HTR-8/SVneo (cell line): Measurements from ENCODE around the gene ARHGAP8.
A peak's percentile ranks its signal among the peaks of the same experiment; 100 is the strongest.

Experiments used
- DNase-seq: peaks from one replicate; pipeline ENCODE4 v3.0.0; 2011; ENCODE audit warnings: low spot score, mixed read lengths; ENCODE audit not compliant: insufficient read length
- FAIRE-seq: peaks from 2 replicates; lab custom pipeline; 2011; peaks lifted over from hg19 to GRCh38; lab: Jason Lieb, UNC

ARHGAP8 gene

DNA sequence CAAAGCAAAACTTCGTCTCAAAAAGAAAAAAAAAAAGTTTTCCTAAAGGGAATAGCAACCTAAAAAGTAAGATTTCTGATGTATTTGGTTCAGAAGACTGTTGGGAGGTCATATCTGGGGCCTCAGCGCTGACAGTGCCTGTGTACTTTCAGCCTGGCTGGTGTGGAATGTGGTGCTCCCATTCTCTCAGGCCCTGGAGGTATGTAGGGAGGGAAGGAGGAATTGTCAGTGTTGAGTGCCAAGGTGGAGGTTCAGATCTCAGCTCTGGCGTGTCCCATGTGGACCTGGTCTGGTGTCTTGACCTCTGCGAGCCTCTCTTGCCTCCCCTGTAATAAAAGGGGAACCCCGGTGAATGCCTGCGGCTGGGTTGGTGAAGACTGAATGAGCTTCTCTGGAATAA, 28.0 kb upstream of the ARHGAP8 start:
- FAIRE-seq: no peak
- no peak for DNase-seq

DNA sequence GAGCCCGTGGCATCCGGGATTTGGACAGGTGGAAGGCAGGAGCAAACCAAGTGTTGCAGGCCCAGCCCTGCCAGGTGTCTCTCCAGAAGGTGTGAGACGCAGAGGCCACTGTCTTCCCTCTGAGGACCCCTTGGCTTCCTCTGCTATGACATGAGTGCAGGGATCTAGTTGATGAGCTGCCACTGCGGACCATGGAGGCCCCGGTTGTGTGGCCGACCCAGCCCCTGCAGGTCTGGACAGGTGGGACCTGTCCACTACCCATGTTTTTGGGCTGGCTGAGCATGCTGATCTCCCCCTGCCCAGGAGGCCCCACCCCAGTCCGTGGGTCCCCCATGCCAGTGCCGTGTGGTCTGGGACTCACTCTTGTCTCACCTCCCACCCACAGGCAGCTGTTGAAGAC, 27.5 kb upstream of the ARHGAP8 start:
- DNase-seq (no peak), FAIRE-seq (no peak)

DNA sequence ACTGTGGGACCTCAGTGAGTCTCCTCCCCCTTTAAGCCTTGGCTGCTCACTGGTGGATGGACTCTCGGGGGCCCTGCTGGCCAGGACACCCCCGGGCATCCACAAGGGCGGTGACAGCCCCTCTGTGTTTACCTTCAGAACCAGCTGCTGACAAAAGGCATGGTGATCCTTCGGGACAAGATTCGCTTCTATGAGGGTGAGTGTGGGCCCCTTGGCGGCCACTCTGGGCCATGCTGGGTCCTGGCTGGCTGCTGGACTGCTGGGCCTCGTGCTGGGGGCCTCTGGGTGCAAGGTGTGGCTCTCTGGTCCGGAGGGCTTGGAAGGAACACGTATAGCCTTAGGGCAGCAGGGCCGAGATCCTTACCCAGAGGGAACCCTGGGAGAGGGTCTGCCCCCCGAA, 25.9 kb upstream of the ARHGAP8 start:
- no peak for FAIRE-seq

DNA sequence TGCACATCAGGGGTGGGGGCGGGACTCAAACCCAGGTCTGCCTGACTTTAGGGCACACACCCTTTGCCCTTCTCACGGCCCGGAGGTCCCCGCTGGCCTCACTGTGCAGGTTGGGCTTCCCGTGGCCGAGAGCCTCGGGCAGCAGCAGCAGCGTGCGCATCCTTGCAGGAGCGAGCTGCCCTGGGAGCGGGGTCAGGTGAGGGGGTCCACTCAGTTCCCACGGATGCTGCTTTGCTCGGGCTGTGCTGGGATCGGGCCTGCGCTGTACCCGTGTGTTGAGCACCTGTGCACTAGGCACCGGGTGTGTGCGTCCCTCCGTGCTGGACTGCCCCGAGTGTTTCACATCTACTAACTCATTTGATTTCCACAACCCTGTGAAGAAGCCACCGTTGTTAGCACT, 25.2 kb upstream of the ARHGAP8 start:
- no peak for DNase-seq
- FAIRE-seq: no peak

More for the DNA sequence above, 25.9 kb upstream of the ARHGAP8 start:
- no peak for DNase-seq

DNA sequence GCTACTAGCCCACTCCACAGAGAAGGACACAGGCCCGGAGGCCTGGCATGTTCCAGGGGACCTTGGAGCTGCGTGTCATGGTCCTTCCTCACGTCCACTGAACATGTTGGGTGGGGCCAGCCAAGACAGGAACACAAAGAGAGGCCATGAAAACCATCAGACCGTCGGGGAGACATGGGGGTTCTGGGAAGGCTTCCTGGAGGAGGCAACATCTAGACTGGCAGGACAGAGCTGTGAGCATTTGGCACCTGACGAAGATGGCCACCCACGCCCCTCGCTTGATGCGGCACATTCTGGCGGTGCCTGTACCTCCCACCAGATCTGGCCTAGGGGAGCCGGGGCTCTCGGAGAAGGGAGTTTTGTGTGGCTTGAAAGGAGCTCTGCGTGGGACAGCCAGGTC, 24.7 kb upstream of the ARHGAP8 start:
- no peak for DNase-seq
- FAIRE-seq: no peak

DNA sequence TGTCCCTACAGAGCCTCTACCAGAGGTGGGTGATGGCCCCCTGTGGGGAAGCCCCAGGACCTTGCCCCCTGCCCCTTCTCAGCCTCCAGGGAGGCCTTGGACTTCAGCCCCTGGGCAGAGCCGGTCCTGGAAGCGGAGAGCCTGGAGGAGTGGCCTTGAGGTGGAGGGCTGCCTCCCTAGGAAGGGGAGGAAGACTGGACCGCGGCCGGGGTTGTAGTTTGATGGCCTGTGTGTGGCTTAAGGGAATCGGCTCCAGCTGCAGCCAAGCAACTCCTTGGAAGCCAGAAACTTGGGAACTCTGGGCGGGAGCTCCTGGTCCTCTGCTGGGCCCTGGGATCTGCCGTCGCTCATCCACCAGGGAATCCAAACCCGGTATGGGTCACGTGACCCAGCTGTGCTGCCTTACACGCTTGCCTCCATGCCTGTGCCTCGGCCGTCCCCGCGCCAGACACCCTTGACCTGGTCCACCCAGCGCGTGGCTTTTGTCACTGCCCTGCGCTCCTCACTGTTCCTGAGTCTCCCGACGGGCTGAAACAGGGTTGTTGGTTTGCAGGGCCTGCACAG, 23.5 kb upstream of the ARHGAP8 start:
- FAIRE-seq: no peak
- no peak for DNase-seq

DNA sequence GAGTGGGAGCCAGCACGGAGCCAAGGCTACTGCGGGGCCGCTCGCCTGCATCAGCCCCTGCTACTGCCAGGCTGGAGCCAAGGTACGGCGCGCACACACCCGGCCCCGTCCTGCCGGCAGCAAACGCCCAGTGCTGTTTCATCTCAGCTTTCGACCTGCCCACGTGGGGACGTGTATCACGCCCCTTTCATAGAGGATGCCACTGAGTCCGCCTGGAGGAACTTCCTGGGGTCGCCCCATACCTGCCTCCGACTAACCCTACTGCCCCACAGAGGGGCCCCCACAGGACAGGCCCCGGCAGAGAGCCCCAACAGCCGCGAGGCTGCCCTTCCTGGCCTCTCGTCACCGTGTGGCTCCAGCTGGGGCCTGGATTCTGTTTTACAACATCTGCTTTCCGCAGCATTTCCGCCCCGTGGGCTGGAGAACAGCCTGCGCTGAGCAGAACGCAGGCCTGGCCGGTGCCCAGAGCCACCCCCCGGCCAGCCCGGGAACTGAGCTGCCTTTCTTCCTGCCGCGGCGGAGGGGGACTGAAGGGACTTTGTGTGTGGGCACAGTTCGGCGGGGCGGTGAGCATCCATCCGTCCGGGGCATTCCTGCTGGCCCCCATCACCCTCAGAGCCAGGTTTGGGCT, 22.9 kb upstream of the ARHGAP8 start:
- FAIRE-seq: no peak
- DNase-seq: no peak

DNA sequence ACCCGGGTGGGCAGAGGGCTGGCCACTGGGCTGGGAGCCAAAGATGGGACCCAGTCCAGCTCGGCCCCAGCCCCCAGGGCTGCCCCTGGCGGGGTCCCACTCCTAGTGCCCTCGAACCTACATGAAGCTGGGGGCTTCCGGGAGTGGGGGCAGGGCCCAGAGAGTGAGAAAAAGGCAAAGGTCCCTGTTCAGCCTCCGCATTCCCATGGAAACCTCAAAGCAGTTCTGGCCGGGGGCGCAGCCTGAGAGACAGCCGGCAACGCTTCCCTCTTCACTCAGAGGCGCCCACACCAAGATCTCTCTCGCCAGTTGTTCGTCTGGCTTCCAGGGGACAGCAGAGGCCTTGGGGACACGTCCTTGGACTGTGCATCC, 22.4 kb upstream of the ARHGAP8 start:
- no peak for DNase-seq
- no peak for FAIRE-seq

DNA sequence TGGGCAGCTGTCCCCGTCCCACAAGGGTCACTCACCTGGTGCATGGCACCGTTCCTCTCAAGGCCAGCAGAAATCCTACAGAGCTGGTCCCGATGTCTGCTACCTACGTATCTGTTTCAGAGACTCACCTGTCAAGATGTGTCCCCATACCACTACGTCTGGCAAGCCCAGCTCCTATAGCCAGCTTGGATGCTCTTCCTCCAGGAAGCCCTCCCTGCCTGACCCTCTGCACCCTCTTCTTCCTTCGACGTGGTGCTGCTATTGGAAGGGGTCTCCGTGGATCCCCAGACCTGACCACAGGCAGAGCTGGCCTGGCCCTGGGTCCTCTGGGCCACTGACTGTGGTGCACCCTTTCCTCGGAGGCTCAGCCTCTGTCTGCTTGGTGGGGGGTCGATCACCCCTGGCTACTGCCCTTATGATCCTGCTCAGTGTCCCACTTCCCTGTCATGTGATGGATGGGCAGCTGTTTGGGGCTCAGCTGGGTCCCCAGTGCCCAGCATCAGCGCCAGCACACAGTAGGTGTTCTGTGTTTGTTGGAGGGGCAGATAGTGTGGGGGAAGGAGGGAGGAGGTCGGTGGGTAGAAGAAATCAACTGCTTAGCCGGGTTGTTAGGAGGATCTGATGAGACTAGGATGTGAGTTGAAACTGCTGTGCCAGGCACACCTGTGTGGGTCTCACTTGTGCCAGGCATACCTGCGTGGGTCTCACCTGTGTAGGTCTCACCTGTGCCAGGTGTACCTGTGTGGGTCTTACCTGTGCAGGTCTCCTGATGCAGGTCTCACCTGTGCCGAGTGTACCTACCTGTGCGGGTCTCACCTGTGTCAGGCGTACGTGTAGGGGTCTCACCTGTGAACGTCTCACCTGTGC, 21.7 kb upstream of the ARHGAP8 start:
- FAIRE-seq: no peak
- no peak for DNase-seq

DNA sequence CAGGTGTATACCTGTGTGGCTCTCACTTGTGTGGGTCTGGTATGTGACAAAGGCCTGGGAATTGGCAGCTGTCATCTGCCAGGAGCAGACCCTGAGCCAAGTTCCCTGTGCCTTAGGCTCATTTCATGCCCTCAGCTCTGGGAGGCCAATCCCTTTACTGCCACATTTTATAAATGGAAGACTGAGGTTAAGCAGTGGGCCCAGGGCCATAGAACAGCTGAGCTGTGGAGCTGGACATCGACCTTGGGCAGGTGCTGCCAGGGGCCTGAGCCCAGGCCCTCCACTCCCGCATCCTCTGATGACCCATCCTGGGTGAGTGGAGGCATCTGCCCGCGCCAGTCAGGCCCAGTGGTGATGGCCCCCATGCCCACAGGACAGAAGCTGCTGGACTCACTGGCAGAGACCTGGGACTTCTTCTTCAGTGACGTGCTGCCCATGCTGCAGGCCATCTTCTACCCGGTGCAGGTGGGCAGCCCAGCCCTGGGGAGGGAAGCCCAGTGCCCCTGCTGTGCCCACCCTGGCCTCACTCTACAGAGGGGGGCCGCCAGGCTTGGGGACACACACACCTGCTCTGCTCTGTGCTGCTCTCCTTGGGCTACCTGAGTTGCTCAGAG, 20.9 kb upstream of the ARHGAP8 start:
- FAIRE-seq: no peak
- no peak for DNase-seq

DNA sequence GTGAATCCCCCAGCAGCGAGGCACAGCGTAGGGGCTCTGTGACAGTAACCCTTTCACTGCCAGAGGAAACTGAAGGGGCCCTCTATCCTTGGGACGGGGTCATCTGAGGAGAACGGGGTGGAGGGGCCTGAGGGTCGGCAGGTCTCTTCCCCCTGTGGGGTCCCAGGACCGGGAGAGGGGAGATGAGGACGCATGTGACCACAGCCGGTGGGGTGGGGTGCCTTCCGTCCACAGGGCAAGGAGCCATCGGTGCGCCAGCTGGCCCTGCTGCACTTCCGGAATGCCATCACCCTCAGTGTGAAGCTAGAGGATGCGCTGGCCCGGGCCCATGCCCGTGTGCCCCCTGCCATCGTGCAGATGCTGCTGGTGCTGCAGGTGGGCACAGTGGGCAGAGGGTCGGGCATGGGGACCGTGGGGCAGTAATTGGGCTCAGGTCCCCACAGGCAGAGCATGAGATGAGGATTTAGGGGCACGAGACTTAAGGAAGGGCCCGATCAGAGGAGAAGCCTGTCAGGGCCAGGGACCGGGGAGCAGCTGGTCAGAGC, 20.3 kb upstream of the ARHGAP8 start:
- FAIRE-seq (no peak), DNase-seq (no peak)

DNA sequence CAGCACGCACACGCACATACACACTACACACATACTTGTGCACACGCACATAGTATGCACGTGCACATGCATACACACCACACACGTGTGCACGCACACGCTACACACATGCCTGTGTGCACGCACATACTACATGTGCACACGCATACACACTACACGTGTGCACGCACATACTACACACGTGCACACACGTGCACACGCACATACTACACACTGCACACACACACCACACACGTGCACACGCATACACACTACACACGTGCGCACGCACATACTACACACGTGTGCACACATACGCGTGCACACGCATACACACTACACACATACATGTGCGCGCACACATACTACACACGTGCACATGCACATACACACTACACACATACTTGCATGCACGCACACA, 19.7 kb upstream of the ARHGAP8 start:
- FAIRE-seq: peak; percentile 98
- DNase-seq: no peak

DNA sequence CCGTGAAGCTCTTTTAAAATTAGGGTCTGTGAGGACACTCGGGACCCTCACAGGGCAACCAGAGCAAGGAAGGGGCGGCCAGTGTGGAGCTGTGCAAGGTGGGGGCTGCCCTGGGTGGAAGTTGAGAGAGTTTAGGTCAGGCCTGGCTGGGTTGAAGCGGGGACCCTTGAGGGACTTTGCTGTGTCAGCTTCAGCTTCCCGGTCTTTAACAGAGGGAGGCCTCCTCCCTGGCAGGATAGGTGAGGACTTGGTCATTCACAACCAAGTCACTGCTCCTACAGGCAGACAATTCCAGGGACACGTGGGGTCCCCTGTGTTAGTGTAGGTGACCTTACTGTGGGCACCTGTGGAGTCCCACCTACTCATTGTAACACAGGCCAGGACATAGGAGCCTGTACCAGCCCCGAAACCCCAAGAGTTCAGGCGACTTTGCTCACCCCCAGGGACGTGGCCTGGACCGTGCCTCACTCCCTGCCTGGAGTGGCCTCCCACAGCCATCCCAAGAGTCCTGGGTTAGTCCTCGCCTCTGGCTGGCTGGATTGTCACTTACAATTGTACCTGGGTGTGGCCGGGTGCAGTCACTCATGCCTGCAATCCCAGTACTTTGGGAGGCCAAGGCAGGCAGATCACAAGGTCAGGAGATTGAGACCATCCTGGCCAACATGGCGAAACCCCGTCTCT, 18.8 kb upstream of the ARHGAP8 start:
- FAIRE-seq (no peak), DNase-seq (no peak)

DNA sequence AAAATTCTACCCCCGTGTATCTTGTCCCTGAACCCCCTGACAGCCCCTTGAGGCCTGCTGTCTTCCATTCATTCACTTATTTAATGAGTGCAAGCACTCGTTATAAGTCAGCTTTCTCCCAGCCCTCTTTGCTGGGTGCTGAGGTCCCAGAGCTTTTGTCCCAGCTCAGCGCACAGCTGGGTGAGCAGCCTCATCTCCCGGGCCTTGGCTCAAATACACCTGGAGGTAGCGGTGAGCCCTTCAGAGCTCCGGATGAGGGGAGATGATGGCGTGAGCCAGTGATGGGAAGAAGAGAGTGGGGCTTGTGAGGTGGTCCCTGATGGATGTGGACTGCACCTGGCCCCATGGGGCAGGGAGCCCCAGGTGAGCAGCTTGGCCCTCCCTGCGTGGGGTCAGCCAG, 18.1 kb upstream of the ARHGAP8 start:
- no peak for FAIRE-seq
- no peak for DNase-seq

DNA sequence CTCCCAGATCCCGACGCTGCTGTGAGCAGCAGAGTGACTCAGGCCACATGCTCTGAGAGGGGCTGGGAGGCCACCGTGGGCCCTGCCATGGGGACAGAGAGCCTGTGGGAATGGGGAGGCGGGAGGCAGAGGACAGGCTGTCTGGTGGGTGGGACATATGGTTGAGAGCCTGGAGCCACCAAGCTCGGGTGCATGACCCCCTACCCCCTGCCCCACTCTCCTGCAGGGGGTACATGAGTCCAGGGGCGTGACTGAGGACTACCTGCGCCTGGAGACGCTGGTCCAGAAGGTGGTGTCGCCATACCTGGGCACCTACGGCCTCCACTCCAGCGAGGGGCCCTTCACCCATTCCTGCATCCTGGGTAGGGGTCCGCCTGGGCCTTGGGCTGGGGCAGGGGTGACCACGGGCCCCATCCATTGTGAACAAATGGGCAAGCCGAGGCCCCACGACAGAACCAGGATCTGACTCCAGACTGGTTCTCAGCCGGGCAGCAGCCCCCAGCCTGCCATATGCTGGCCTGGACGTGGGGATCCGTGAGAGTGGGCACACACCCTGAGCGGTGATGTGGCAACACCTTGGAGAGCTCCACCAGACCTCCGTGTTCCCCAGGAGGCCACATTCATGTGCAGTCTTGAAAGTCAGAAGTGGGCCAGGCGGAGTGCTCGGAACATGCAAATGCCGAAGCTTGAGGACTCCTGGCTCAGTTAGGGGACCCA, 17.4 kb upstream of the ARHGAP8 start:
- no peak for DNase-seq
- no peak for FAIRE-seq

DNA sequence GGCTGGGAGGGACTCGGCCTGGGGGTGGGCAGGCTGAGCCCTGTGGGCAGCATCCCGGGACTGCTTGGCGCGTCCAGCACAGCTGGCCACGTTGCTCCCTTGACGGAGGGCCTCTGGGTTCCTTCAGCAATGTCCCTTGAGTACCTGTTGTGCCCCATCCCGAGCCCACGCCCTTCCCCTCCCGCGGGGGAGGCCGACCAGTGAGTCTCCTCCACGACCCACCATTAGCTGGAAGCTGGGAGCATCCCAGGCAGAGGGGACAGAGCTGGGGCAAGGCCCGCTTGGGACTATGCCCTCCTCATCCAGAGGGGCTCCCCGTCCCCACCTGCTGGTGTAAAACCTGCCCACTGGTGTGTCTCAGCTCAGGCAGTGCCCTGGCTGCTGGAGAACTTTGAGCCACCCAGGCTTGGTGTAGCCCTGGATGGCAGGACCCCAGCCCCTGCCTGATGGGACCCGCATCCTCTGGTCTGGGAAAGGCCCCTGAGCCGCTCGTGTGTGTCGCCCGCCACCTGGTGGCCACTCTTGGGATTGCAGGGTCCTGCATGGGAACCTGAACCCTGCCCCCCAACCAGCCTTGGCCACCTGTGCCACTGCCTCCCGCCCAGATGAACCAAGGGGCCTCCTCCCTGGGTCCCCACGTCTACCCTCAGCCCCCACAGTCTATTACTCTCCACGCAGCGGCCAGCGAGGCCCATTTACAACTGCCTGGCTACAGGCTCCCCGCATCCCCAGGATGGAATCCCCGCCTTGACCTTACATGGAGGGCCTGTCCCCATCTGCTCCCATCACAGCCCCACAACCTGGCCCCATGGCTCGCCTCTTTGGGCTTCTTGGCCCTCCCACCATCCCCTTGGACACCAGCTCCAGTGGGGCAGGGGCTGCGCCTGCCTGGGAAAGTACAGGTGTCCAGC, 16.6 kb upstream of the ARHGAP8 start:
- peak; percentile 68 for DNase-seq

DNA sequence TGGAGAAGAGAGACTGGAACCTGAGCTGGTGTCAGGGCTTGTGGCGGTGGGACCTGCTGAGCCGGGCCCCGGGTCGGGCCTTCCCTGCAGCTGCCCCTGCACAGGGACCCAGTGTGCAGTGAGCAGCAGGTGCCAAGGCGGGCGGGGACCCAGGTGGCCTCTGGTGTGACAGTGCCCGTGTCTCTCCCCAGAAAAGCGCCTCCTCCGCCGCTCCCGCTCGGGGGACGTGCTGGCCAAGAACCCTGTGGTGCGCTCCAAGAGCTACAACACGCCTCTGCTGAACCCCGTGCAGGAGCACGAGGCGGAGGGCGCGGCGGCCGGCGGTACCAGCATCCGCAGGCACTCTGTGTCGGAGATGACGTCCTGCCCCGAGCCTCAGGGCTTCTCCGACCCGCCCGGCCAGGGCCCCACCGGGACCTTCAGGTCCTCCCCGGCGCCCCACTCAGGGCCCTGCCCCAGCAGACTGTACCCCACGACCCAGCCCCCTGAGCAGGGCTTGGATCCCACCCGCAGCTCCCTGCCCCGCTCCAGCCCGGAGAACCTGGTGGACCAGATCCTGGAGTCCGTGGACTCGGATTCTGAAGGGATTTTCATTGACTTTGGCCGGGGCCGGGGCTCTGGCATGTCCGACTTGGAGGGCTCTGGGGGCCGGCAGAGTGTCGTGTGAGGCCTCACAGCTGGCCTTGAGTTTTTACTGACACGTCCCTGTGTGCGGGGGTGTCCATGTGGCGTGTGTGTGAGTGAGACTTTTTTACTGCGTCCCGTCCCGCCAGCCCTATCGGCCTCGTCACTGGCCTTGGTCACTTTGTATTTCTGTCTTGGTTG, 15.6 kb upstream of the ARHGAP8 start:
- no peak for FAIRE-seq
- no peak for DNase-seq

More for the DNA sequence above, 16.6 kb upstream of the ARHGAP8 start:
- FAIRE-seq: peak; percentile 16
